GM12864 (cell line): ENCODE measurements around the gene MRPL20.
"Not testable (repeated sequence)": the region's sequence is repeated elsewhere in the genome, so short reads cannot be mapped to it uniquely, and the experiment has no call there.

ENCODE experiments used
- DNase-seq: peaks from one replicate; pipeline ENCODE4 v3.0.0-alpha.2; 2011; ENCODE audit warnings: low read depth
- H3K4me3 ChIP-seq: 2 replicates; pipeline ENCODE4 v1.5.1; 2011; ENCODE audit warnings: mild to moderate bottlenecking, low read depth, low read length, control low read depth
- TF ChIP-seq, protein P1 (sequence below): IDR thresholded peaks from 2 replicates; pipeline ENCODE4 v1.5.1; 2011; ENCODE audit warnings: low read depth, mild to moderate bottlenecking, moderate library complexity, low read length, control low read depth, inconsistent platforms; ENCODE audit errors: missing control alignments

Gene MRPL20

DNA sequence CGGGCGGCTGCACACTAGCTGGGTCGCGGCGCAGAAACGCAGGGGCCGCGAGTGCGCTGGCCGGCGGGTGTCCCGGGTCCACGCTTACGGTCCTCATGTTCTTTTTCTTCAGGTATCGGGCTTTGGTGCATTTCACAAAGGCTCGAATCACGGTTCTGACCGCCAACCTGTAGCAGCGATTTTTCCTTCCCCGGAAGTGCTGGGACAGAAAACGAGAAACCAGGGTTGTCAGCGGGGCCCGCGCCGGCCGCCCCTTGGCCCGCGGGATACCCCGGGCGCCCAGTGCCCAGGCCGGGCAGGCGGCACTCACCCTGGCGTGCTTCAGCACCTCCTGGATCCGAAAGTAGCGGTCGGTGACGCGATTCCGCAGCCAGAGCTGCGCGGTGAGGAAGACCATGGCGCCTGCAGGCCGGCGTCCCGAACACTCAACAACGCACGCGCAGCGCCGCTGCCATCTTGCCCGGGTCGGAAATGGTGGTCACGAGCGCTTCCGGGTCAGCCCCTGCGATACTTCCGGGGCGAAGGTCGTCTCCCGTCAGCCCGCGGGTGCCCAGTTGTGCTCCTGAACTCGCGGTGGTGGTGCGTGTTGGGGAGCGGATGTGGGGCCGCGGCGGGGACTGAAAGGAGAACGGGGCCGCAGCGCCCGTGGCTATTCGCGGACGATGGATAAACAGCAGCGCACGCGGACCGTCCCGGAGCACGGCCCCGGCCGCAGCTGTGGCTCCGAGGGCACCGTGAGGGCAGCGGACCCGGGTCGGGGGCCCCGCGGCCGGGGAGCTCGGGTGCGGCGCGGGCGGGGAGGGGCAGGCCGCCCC lies at the start of gene MRPL20:
Gene MRPL20, minus strand, starts transcription at position 473 of the 815 bp plus-strand sequence. Its CDS starts 76 bp downstream, at position 397.
- TF ChIP-seq, protein P1, sequence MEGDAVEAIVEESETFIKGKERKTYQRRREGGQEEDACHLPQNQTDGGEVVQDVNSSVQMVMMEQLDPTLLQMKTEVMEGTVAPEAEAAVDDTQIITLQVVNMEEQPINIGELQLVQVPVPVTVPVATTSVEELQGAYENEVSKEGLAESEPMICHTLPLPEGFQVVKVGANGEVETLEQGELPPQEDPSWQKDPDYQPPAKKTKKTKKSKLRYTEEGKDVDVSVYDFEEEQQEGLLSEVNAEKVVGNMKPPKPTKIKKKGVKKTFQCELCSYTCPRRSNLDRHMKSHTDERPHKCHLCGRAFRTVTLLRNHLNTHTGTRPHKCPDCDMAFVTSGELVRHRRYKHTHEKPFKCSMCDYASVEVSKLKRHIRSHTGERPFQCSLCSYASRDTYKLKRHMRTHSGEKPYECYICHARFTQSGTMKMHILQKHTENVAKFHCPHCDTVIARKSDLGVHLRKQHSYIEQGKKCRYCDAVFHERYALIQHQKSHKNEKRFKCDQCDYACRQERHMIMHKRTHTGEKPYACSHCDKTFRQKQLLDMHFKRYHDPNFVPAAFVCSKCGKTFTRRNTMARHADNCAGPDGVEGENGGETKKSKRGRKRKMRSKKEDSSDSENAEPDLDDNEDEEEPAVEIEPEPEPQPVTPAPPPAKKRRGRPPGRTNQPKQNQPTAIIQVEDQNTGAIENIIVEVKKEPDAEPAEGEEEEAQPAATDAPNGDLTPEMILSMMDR = no peak
- DNase-seq = peak; percentile 79
- H3K4me3 ChIP-seq = peak within 1 kb of the TSS; percentile 88

- not testable (repeated sequence) for H3K4me3 ChIP-seq, DNase-seq
These were observed 49.7 kb upstream of the MRPL20 start for GRCh38 chr1:1456683-1457255.

DNA sequence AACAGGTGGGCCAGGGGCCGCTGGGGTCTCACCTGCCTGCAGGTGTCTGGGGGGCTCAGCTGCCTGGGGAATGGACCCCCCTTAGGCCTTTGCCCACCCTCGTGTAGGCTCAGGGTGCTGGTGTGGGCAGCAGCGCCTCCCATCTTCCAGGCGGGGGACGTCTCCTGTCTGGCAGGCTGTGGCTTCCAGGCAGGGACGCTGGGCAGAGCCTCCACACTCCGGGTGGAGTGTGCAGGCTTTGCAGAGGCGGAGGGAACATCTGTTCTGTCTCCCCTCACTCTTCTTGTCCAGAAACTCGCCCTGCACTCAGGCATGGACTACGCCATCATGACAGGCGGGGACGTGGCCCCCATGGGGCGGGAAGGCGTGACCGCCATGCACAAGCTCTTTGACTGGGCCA lies 48.8 kb upstream of the MRPL20 start:
- not testable (repeated sequence) for H3K4me3 ChIP-seq, DNase-seq

DNA sequence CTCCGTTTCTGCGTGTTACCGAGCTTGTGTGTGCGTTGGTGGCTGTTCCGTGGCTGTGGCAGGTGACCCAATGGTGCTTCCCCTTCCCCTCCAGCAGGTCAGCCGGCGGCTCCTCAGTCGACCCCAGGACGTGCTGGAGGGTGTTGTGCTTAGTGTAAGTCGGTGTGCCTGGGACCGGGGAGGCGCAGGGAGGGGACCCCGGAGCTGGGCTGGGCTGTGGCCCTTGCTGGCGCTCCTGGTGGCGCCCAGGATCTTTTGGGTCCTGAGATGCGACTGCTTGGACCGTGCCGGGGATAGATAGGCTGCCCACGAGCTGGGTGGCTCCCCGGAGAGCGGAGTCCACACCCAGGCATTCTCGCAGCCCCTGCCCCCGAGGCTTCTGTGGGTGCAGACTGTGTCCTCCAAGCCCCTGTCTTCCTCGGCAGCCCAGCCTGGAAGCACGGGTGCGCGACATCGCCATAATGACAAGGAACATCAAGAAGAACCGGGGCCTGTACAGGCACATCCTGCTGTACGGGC lies 48.3 kb upstream of the MRPL20 start:
- no peak for DNase-seq
- TF ChIP-seq, protein P1 = no peak
- H3K4me3 ChIP-seq = no peak overlapping the region

DNA sequence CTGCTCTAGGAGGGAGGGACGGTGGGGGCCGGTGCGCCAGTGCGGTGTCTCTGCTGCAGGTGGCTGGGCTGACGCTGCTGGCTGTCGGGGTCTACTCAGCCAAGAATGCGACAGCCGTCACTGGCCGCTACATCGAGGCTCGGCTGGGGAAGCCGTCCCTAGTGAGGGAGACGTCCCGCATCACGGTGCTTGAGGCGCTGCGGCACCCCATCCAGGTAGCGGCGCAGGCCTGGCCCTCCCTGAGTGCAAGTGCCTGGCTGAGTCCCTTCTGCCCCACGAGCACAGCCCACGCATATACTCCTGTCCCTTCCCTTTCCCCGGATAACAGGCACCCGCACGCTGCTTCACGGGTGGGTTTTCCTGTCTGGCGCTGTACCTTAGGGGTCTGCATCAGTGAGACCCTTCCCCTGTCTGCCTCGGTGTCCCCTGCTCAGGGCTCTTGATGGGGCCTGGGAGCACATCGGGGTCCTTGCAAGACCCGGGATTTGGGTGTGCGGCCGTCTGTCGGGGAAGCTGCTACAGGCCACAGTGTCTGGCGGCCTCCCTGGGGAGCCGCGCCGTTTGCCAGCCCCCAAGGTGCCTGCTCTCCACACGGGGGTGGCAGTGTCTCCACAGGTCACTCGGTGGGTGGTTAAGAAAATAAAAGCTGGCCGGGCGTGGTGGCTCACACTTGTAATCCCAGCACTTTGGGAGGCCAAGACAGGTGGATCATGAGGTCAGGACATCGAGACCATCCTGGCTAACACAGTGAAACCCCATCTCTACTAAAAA lies 47.4 kb upstream of the MRPL20 start:
- not testable (repeated sequence) for DNase-seq, H3K4me3 ChIP-seq

- TF ChIP-seq, protein P1 = no peak
- no peak overlapping the region for H3K4me3 ChIP-seq
- no peak for DNase-seq
These were observed 45.8 kb upstream of the MRPL20 start for GRCh38 chr1:1452882-1453281.

GRCh38 chr1:1452365-1452739 lies 45.3 kb upstream of the MRPL20 start:
- not testable (repeated sequence) for H3K4me3 ChIP-seq, DNase-seq

DNA sequence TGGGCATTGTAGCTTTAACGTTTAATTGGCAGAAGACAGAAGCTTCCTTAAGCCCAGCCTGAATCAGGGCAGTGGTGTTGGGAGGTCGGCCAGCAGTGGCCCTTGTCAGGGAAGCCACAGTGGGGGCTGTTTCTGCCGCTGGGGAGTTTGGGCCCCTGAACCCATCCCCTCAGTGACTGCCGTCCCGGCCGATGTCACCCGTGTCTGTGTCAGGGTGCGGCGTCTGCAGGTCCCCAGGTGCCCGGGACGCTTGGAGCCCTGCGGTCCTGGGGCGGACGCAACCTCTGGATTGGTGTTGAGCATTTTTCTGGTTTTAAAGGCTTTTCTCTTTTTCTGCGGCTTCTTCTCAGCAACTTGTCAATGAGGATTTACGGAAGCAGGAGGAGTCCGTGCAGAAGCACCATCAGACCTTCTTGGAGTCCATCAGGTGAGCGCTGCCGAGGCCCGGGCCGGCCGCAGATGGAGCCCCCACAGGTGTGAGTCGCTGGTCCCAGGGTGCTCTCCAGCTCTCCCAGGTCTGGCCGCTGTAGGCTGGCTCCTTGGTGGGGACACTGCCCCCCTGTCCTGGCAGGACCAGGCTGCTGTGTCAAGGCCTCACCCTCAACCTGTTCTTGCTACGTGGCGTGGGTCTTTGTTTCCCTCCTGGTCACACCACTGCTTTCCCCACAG lies 44.7 kb upstream of the MRPL20 start:
- H3K4me3 ChIP-seq = no peak overlapping the region
- TF ChIP-seq, protein P1 = no peak
- no peak for DNase-seq

GRCh38 chr1:1450616-1451015 lies 43.5 kb upstream of the MRPL20 start:
- DNase-seq, H3K4me3 ChIP-seq: not testable (repeated sequence)
